Activated T-cell treated with anti-CD3 and anti-CD28 coated beads for 48 hours (primary cell): ENCODE results near the gene ATXN2.

Experiments used
- DNase-seq: peaks from one replicate; pipeline ENCODE4 v3.0.0-alpha.2; 2020; ENCODE audit warnings: low read depth

The ATXN2 gene

GRCh38 chr12:111437816-111438454 is 161.2 kb downstream of the ATXN2 start:
- DNase-seq = no peak

- no peak for DNase-seq
These were observed 162.3 kb downstream of the ATXN2 start for GRCh38 chr12:111436811-111437210.

GRCh38 chr12:111436266-111436665 is 162.8 kb downstream of the ATXN2 start:
- DNase-seq = no peak

- no peak for DNase-seq
These were observed 163.4 kb downstream of the ATXN2 start for GRCh38 chr12:111435661-111436201.

GRCh38 chr12:111434680-111435338 is 164.3 kb downstream of the ATXN2 start:
- DNase-seq = peak; percentile 75

- DNase-seq = no peak
These were observed 165.1 kb downstream of the ATXN2 start for GRCh38 chr12:111434049-111434448.

GRCh38 chr12:111431772-111432171 is 167.3 kb downstream of the ATXN2 start:
- DNase-seq = no peak

GRCh38 chr12:111430433-111431353 is 168.4 kb downstream of the ATXN2 start:
- peak; percentile 47 for DNase-seq

- peak; percentile 45 for DNase-seq
These were observed 169.2 kb downstream of the ATXN2 start for GRCh38 chr12:111429828-111430432.

- no peak for DNase-seq
These were observed 170.4 kb downstream of the ATXN2 start for GRCh38 chr12:111428728-111429175.

GRCh38 chr12:111428081-111428727 is 170.9 kb downstream of the ATXN2 start:
- no peak for DNase-seq

- DNase-seq = no peak
These were observed 171.6 kb downstream of the ATXN2 start for GRCh38 chr12:111427417-111428074.

GRCh38 chr12:111426344-111427185 is 172.6 kb downstream of the ATXN2 start:
- no peak for DNase-seq

- no peak for DNase-seq
These were observed 173.5 kb downstream of the ATXN2 start for GRCh38 chr12:111425655-111426054.

- DNase-seq = no peak
These were observed 174.3 kb downstream of the ATXN2 start for GRCh38 chr12:111424793-111425251.

- DNase-seq = no peak
These were observed 174.8 kb downstream of the ATXN2 start for GRCh38 chr12:111424189-111424792.

GRCh38 chr12:111420494-111420893 is 178.6 kb downstream of the ATXN2 start:
- DNase-seq = no peak

GRCh38 chr12:111419784-111420183 is 179.3 kb downstream of the ATXN2 start:
- no peak for DNase-seq

GRCh38 chr12:111418594-111418880 is 180.6 kb downstream of the ATXN2 start:
- DNase-seq = no peak
